Measurements from ENCODE around the gene SLC44A2. TPM values are rescaled to one million over a fixed set of nuclear protein-coding genes. Genes with fewer than 3 reads are reported as not detected.
"Not testable (repeated sequence)": the region's sequence is repeated elsewhere in the genome, so short reads cannot be mapped to it uniquely, and the experiment has no call there.

The SLC44A2 gene
- total RNA-seq, 1 donor from 2014 or later, result 381 TPM

GRCh38 chr19:10651851-10652250, 26.5 kb downstream of the SLC44A2 start:
- no peak for DNase-seq (ENCODE audit: low spot score)

GRCh38 chr19:10653482-10653731, 28.1 kb downstream of the SLC44A2 start:
- DNase-seq (ENCODE audit: low spot score), result no peak

GRCh38 chr19:10653732-10654609, 28.6 kb downstream of the SLC44A2 start, which contains the start of gene ILF3:
ILF3 (plus strand) TSS chr19:10654346; CDS start chr19:10670606, 16,260 bp downstream.
- peak; percentile 100 for DNase-seq (ENCODE audit: low spot score)

GRCh38 chr19:10654610-10655456, 29.5 kb downstream of the SLC44A2 start:
- DNase-seq (ENCODE audit: low spot score), result peak; percentile 75

- no peak for DNase-seq (ENCODE audit: low spot score)
Measured at GRCh38 chr19:10655457-10656312, 30.3 kb downstream of the SLC44A2 start.

- DNase-seq (ENCODE audit: low spot score), result no peak
Measured at GRCh38 chr19:10660346-10660745, 35.0 kb downstream of the SLC44A2 start.

GRCh38 chr19:10661946-10662345, 36.6 kb downstream of the SLC44A2 start:
- DNase-seq (ENCODE audit: low spot score), result no peak

- DNase-seq (ENCODE audit: low spot score), result no peak
Measured at GRCh38 chr19:10662384-10663251, 37.3 kb downstream of the SLC44A2 start.

- DNase-seq (ENCODE audit: low spot score), result not testable (repeated sequence)
Measured at GRCh38 chr19:10663252-10663563, 37.9 kb downstream of the SLC44A2 start.

GRCh38 chr19:10667867-10668266, 42.5 kb downstream of the SLC44A2 start:
- DNase-seq (ENCODE audit: low spot score), result no peak

GRCh38 chr19:10669246-10669645, 43.9 kb downstream of the SLC44A2 start:
- DNase-seq (ENCODE audit: low spot score), result no peak

- no peak for DNase-seq (ENCODE audit: low spot score)
Measured at GRCh38 chr19:10670182-10670581, 44.8 kb downstream of the SLC44A2 start.

- no peak for DNase-seq (ENCODE audit: low spot score)
Measured at GRCh38 chr19:10670876-10671804, 45.8 kb downstream of the SLC44A2 start.

- not testable (repeated sequence) for DNase-seq (ENCODE audit: low spot score)
Measured at GRCh38 chr19:10671922-10672321, 46.6 kb downstream of the SLC44A2 start.

- DNase-seq (ENCODE audit: low spot score), result not testable (repeated sequence)
Measured at GRCh38 chr19:10675214-10675613, 49.9 kb downstream of the SLC44A2 start.

GRCh38 chr19:10677751-10678150, 52.4 kb downstream of the SLC44A2 start:
- no peak for DNase-seq (ENCODE audit: low spot score)

- no peak for DNase-seq (ENCODE audit: low spot score)
Measured at GRCh38 chr19:10678813-10679212, 53.5 kb downstream of the SLC44A2 start.

GRCh38 chr19:10679743-10680142, 54.4 kb downstream of the SLC44A2 start:
- no peak for DNase-seq (ENCODE audit: low spot score)

- no peak for DNase-seq (ENCODE audit: low spot score)
Measured at GRCh38 chr19:10680545-10681135, 55.3 kb downstream of the SLC44A2 start.

GRCh38 chr19:10681658-10682057, 56.3 kb downstream of the SLC44A2 start:
- no peak for DNase-seq (ENCODE audit: low spot score)
